Hippocampal formation (tissue), 2 donors: ENCODE measurements around the gene MRS2.
"Not testable (repeated sequence)": the region's sequence is repeated elsewhere in the genome, so short reads cannot be mapped to it uniquely, and the experiment has no call there.

Source experiments
- DNase-seq, 2 donors: peaks; one replicate each; lab custom pipeline; 2025; lab: John Stamatoyannopoulos, UW

The MRS2 gene

GRCh38 chr6:24402697-24403500 is at the start of gene MRS2:
Gene MRS2 (plus strand): TSS chr6:24402936. CDS start chr6:24403047, 111 bp downstream.
- peak; percentile 67 to 86 for DNase-seq

GRCh38 chr6:24353861-24354260 is 48.9 kb upstream of the MRS2 start:
- no peak for DNase-seq

GRCh38 chr6:24355393-24355792 is 47.3 kb upstream of the MRS2 start:
- DNase-seq = no peak

- DNase-seq = no peak
Observed at GRCh38 chr6:24356310-24356973, 46.3 kb upstream of the MRS2 start.

GRCh38 chr6:24357336-24358218 is 45.2 kb upstream of the MRS2 start, which contains the start of gene DCDC2:
Gene DCDC2 (minus strand): TSS chr6:24358059. CDS start chr6:24357750, 309 bp downstream.
- no peak for DNase-seq

- DNase-seq = no peak
Observed at GRCh38 chr6:24358219-24358821, 44.4 kb upstream of the MRS2 start.

- DNase-seq = peak; percentile 25 to 26
Observed at GRCh38 chr6:24359640-24360454, 42.9 kb upstream of the MRS2 start.

GRCh38 chr6:24362363-24362762 is 40.4 kb upstream of the MRS2 start:
- DNase-seq = not testable (repeated sequence)

GRCh38 chr6:24365103-24365633 is 37.6 kb upstream of the MRS2 start:
- DNase-seq = not testable (repeated sequence)

- DNase-seq = no peak
Observed at GRCh38 chr6:24374612-24375011, 28.1 kb upstream of the MRS2 start.

- DNase-seq = no peak
Observed at GRCh38 chr6:24376871-24377270, 25.9 kb upstream of the MRS2 start.

- no peak for DNase-seq
Observed at GRCh38 chr6:24378473-24379097, 24.2 kb upstream of the MRS2 start.

GRCh38 chr6:24381476-24382219 is 21.1 kb upstream of the MRS2 start:
- DNase-seq = no peak

- DNase-seq = no peak
Observed at GRCh38 chr6:24382220-24382540, 20.6 kb upstream of the MRS2 start.

- not testable (repeated sequence) for DNase-seq
Observed at GRCh38 chr6:24382891-24383494, 19.7 kb upstream of the MRS2 start.

GRCh38 chr6:24384369-24385130 is 18.2 kb upstream of the MRS2 start:
- not testable (repeated sequence) for DNase-seq

GRCh38 chr6:24385536-24386269 is 17.0 kb upstream of the MRS2 start:
- DNase-seq = no peak

- DNase-seq = no peak
Observed at GRCh38 chr6:24387818-24388217, 14.9 kb upstream of the MRS2 start.
